ENCODE data around the gene WWOX. TPM values are rescaled to one million over a fixed set of nuclear protein-coding genes. Genes with fewer than 3 reads are reported as not detected.
"Not testable (repeated sequence)": the region's sequence is repeated elsewhere in the genome, so short reads cannot be mapped to it uniquely, and the experiment has no call there.

Gene WWOX
- total and polyA plus RNA-seq, 4 experiments from 2014 or later = 10.4 to 23.1 (median 17.5) TPM

DNA sequence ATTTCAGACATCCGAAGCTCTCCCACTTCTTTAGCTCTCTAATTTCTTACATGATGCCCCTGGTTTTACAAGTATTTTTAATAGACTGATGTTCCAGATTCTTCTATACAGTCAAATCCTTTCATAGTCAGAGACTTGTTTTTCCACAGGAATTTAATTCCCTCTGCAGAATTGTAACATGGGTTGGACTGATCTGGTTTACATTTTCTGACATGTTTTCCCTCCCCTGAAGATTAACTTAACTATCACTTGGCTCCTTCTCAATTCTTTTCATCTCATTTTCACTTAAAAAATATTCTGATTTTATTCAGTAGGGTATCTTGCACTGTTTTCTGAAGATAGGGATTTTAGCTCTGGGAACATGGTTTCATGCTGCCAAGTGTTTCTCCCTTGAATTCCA, 1148.9 kb downstream of the WWOX start:
- H3K36me3 ChIP-seq (ENCODE audit: insufficient read depth, low read length) = no peaks in the 10 kb centered on the region
- no peaks in the 10 kb centered on the region for H3K36me3 Mint-ChIP-seq
- ChIA-PET POLR2A (ENCODE audit: partially characterized antibody) (no interaction called here), CTCF (ENCODE audit: partially characterized antibody) (no interaction called here)
- intact Hi-C loops (cut with micrococcal nuclease) = no loop called here
- H3K27ac Mint-ChIP-seq = no peak overlapping the region
- H3K27me3 Mint-ChIP-seq = no peaks in the 10 kb centered on the region
- H3K4me1 Mint-ChIP-seq = no peaks in the 10 kb centered on the region
- no peak overlapping the region for H3K4me3 ChIP-seq (ENCODE audit: low read length in 2 of 2)
- no peaks in the 10 kb centered on the region for H3K4me1 ChIP-seq (ENCODE audit: insufficient read depth, low read length)
- no peak for DNase-seq
- no peak overlapping the region for H3K27ac ChIP-seq (ENCODE audit: low read depth, low read length)
- no peak overlapping the region for H3K4me3 Mint-ChIP-seq
- no peaks in the 10 kb centered on the region for H3K9me3 ChIP-seq (ENCODE audit: control insufficient read depth in 1 of 2, low read length in 2 of 2)
- peaks cover 0 to 2% (median 0%) of the 10 kb centered on the region in 8 donors for H3K9me3 Mint-ChIP-seq
- no peaks in the 10 kb centered on the region for H3K27me3 ChIP-seq (ENCODE audit: insufficient read depth, low read length)

DNA sequence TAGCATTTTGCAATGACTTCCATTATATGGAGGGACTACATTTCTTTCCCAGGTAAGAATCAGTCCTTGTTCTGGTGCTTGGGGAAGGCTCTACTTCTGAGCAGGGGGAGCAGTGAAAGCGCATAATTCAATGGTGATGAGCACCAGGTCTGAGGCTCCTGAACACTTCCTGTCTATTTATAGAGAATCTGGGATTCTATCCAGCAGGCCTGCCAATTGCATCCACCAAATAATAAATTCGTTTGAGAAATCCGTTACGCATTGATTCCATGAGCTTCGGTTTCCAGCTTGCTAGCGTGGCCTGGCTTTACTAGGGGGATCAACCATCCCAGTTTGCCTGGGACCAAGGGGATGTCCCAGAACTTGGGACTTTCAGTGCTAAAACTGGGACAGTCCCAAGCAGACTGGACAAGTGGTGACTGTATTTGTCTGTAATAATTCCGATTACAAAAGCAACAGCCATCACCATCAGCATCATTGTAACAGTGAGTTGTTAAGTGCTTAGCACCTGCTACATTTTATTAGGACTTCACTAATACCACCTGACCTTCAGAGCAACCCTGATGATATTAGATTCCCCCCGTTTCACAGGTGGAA, 1151.1 kb downstream of the WWOX start:
- H3K9me3 Mint-ChIP-seq = peaks cover 0 to 2% (median 0%) of the 10 kb centered on the region in 8 donors
- DNase-seq = no peak
- POLR2A ChIA-PET (ENCODE audit: partially characterized antibody) = no interaction called here
- no peak overlapping the region for H3K4me3 ChIP-seq (ENCODE audit: low read length in 2 of 2)
- H3K9me3 ChIP-seq (ENCODE audit: control insufficient read depth in 1 of 2, low read length in 2 of 2) = no peaks in the 10 kb centered on the region
- H3K36me3 ChIP-seq (ENCODE audit: insufficient read depth, low read length) = no peaks in the 10 kb centered on the region
- no peaks in the 10 kb centered on the region for H3K36me3 Mint-ChIP-seq
- no peaks in the 10 kb centered on the region for H3K27me3 Mint-ChIP-seq
- H3K4me1 Mint-ChIP-seq = no peaks in the 10 kb centered on the region
- no peaks in the 10 kb centered on the region for H3K4me1 ChIP-seq (ENCODE audit: insufficient read depth, low read length)
- CTCF ChIA-PET (ENCODE audit: partially characterized antibody) = no interaction called here
- no peak overlapping the region for H3K4me3 Mint-ChIP-seq
- H3K27me3 ChIP-seq (ENCODE audit: insufficient read depth, low read length) = no peaks in the 10 kb centered on the region
- intact Hi-C loops (cut with micrococcal nuclease) = no loop called here
- no peak overlapping the region for H3K27ac ChIP-seq (ENCODE audit: low read depth, low read length)
- no peak overlapping the region for H3K27ac Mint-ChIP-seq

DNA sequence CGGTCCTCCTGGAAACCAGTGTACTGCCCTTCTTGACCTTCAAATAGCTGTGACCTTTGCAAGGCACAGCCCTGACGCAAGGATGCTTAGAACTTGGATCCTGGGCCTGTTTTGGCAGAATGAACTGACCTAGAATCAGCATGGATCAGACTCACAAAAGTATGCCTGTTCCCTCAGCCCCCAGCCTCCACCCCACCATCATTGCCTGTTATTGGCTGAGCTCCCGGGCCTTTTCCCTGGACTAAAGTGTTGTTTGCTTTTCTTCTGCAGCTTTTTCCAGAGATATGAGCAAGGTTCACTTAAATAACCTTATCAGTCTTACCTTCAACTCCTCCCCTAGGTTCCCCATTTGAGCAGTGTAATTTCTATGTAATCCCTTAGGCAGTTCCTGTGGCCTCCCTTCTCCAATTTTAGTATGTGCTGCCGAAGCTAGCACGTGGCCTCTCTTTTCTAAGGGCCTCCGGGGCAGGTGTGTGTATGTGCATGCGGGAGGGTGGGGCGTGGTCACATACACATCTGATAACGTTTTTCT, 1153.7 kb downstream of the WWOX start:
- Mint-ChIP-seq H3K9me3 (no peaks in the 10 kb centered on the region), H3K27me3 (no peaks in the 10 kb centered on the region), H3K27ac (peak overlapping the region in 1 of 7 donors; percentile 53), H3K36me3 (no peaks in the 10 kb centered on the region), H3K4me3 (no peak overlapping the region), H3K4me1 (peaks cover 3 to 9% (median 6%) of the 10 kb centered on the region in 4 donors)
- Histone ChIP-seq H3K4me3 (ENCODE audit: low read length in 2 of 2) (no peak overlapping the region), H3K27ac (ENCODE audit: low read depth, low read length) (no peak overlapping the region), H3K9me3 (ENCODE audit: control insufficient read depth in 1 of 2, low read length in 2 of 2) (no peaks in the 10 kb centered on the region), H3K4me1 (ENCODE audit: insufficient read depth, low read length) (no peaks in the 10 kb centered on the region), H3K27me3 (ENCODE audit: insufficient read depth, low read length) (no peaks in the 10 kb centered on the region), H3K36me3 (ENCODE audit: insufficient read depth, low read length) (no peaks in the 10 kb centered on the region)
- no peak for DNase-seq
- intact Hi-C loops (cut with micrococcal nuclease) = no loop called here
- POLR2A ChIA-PET (ENCODE audit: partially characterized antibody) = no interaction called here
- CTCF ChIA-PET (ENCODE audit: partially characterized antibody) = interaction anchor here (0.8 kb wide), 1 partner anchor 337 kb away, joined by 3 read pairs; no protein-coding TSS in a partner anchor

DNA sequence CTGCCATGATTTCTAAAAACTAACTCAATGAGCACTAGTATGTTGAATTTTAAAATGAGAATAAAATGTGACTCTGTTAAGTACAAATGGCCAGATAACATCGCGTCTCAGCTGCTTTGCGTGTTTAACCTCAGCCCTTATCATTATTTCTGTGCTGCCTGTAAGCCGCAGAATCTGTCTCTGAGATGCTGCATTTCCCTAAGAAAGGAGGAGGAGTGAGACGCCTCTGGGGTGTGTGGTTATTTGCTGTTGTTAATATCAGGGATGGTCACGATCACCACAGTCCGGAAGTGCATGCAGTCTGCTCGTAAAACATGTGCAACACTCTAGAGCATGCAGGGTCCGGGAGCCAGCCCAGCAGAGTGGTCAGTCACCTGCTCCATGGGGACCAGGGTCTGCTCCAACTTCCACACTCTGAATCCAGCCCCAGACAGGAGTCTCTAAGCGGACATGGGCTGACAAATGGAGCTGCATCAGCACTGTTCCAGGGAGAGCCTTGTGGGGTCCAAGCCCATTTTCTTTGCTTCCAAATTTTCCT, 1158.6 kb downstream of the WWOX start:
- H3K4me1 ChIP-seq (ENCODE audit: insufficient read depth, low read length) = peaks cover 7% of the 10 kb centered on the region
- ChIA-PET CTCF (ENCODE audit: partially characterized antibody) (interaction anchor here (1.9 kb wide), 1 partner anchor 13 kb away, joined by 5 read pairs; no protein-coding TSS in a partner anchor), POLR2A (ENCODE audit: partially characterized antibody) (interaction anchor here (0.6 to 0.8 kb wide), 2 partner anchors 11 to 14 kb away, joined by 3 read pairs; no protein-coding TSS in a partner anchor)
- no peaks in the 10 kb centered on the region for H3K9me3 ChIP-seq (ENCODE audit: control insufficient read depth in 1 of 2, low read length in 2 of 2)
- Mint-ChIP-seq H3K4me3 (peak overlapping the region in 4 of 8 donors; percentile 2 to 36 (median 26)), H3K9me3 (no peaks in the 10 kb centered on the region), H3K27ac (peak overlapping the region in 3 of 7 donors; percentile 36 to 64 (median 41)), H3K36me3 (no peaks in the 10 kb centered on the region), H3K27me3 (no peaks in the 10 kb centered on the region), H3K4me1 (peaks cover 7 to 35% (median 15%) of the 10 kb centered on the region in 4 donors)
- H3K27ac ChIP-seq (ENCODE audit: low read depth, low read length) = no peak overlapping the region
- H3K36me3 ChIP-seq (ENCODE audit: insufficient read depth, low read length) = no peaks in the 10 kb centered on the region
- H3K4me3 ChIP-seq (ENCODE audit: low read length in 2 of 2) = no peak overlapping the region
- H3K27me3 ChIP-seq (ENCODE audit: insufficient read depth, low read length) = no peaks in the 10 kb centered on the region
- DNase-seq = peak in 1 of 5 donors; percentile 23
- intact Hi-C loops (cut with micrococcal nuclease) = no loop called here

DNA sequence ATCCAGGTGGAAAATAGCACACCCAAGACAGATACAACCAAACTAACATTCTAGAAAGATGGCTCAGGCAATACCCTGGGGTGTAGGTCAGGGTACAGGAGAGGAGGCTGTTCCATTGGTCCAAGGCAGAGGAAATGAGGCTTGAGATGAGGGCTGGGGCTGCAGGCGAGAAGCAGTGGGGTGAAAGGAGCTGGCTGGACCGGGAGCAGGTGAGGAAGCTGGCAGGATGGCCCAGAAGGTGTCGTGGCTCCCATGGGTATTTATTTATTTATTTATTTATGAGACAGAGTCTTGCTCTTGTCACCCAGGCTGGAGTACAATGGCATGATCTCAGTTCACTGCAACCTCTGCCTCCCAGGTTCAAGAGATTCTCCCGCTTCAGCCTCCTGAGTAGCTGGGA, 1161.4 kb downstream of the WWOX start:
- ChIA-PET CTCF (ENCODE audit: partially characterized antibody) (interaction anchor here (0.6 to 4.7 kb wide), 11 partner anchors 10 to 824 kb away, joined by 3 to 37 read pairs (median 3); no protein-coding TSS in a partner anchor), POLR2A (ENCODE audit: partially characterized antibody) (interaction anchor here (0.7 to 2.5 kb wide), 5 partner anchors 11 to 341 kb away, joined by 3 to 23 read pairs (median 8); no protein-coding TSS in a partner anchor)
- H3K27ac ChIP-seq (ENCODE audit: low read depth, low read length); H3K27me3 ChIP-seq (ENCODE audit: insufficient read depth, low read length); H3K9me3 Mint-ChIP-seq; H3K27me3 Mint-ChIP-seq; H3K36me3 Mint-ChIP-seq; H3K9me3 ChIP-seq (ENCODE audit: control insufficient read depth in 1 of 2, low read length in 2 of 2); H3K4me3 ChIP-seq (ENCODE audit: low read length in 2 of 2); H3K36me3 ChIP-seq (ENCODE audit: insufficient read depth, low read length); intact Hi-C loops (cut with micrococcal nuclease); DNase-seq; H3K4me1 ChIP-seq (ENCODE audit: insufficient read depth, low read length); H3K4me3 Mint-ChIP-seq: not testable (repeated sequence)
- Mint-ChIP-seq H3K27ac (peak overlapping the region in 3 of 7 donors; percentile 9 to 84 (median 23)), H3K4me1 (peaks cover 7 to 40% (median 15%) of the 10 kb centered on the region in 4 donors)

DNA sequence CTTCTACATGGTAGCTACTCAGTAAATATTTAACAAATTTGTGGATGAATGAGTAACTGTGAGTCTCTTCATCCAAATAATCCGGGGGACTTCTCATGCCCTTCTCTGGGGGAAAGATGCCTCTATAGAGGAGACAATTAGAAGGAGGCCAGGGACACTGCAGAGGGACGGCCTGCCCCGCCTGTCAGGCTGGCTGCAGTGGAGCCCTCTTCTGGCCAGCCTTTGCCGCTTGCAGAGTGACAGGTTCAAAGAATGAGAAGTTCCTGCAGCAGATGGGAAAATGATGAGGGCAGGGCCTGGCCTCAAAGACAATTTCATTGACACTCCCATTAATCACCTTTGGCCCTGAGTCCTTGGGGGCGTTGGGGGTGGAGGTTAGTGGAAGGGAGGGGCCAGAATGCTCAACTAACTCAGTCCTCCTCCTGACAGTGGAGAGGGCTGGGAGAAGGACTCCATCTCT, 1162.1 kb downstream of the WWOX start:
- POLR2A ChIA-PET (ENCODE audit: partially characterized antibody) = interaction anchor here (1.1 to 2.5 kb wide), 4 partner anchors 10 to 341 kb away, joined by 4 to 23 read pairs (median 8); no protein-coding TSS in a partner anchor
- peak in 4 of 5 donors; percentile 43 to 51 (median 47) for DNase-seq
- no peak overlapping the region for H3K4me3 ChIP-seq (ENCODE audit: low read length in 2 of 2)
- Mint-ChIP-seq H3K27ac (peak overlapping the region in 3 of 7 donors; percentile 4 to 77 (median 23)), H3K36me3 (no peaks in the 10 kb centered on the region), H3K4me1 (peaks cover 8 to 43% (median 17%) of the 10 kb centered on the region in 4 donors), H3K4me3 (no peak overlapping the region), H3K27me3 (no peaks in the 10 kb centered on the region), H3K9me3 (no peaks in the 10 kb centered on the region)
- H3K4me1 ChIP-seq (ENCODE audit: insufficient read depth, low read length) = peaks cover 7% of the 10 kb centered on the region
- no peak overlapping the region for H3K27ac ChIP-seq (ENCODE audit: low read depth, low read length)
- no peaks in the 10 kb centered on the region for H3K36me3 ChIP-seq (ENCODE audit: insufficient read depth, low read length)
- no peaks in the 10 kb centered on the region for H3K27me3 ChIP-seq (ENCODE audit: insufficient read depth, low read length)
- no peaks in the 10 kb centered on the region for H3K9me3 ChIP-seq (ENCODE audit: control insufficient read depth in 1 of 2, low read length in 2 of 2)
- CTCF ChIA-PET (ENCODE audit: partially characterized antibody) = interaction anchor here (0.6 to 4.7 kb wide), 12 partner anchors 9 to 823 kb away, joined by 3 to 37 read pairs (median 4); no protein-coding TSS in a partner anchor
- intact Hi-C loops (cut with micrococcal nuclease) = no loop called here

GRCh38 chr16:79261944-79262552, 1162.6 kb downstream of the WWOX start:
- peaks cover 13 to 48% (median 21%) of the 10 kb centered on the region in 4 donors for H3K4me1 Mint-ChIP-seq
- no peaks in the 10 kb centered on the region for H3K36me3 ChIP-seq (ENCODE audit: insufficient read depth, low read length)
- H3K4me3 Mint-ChIP-seq = no peak overlapping the region
- H3K27me3 ChIP-seq (ENCODE audit: insufficient read depth, low read length) = no peaks in the 10 kb centered on the region
- no peaks in the 10 kb centered on the region for H3K9me3 Mint-ChIP-seq
- no peak overlapping the region for H3K4me3 ChIP-seq (ENCODE audit: low read length in 2 of 2)
- H3K9me3 ChIP-seq (ENCODE audit: control insufficient read depth in 1 of 2, low read length in 2 of 2) = no peaks in the 10 kb centered on the region
- no peak overlapping the region for H3K27ac ChIP-seq (ENCODE audit: low read depth, low read length)
- H3K36me3 Mint-ChIP-seq = no peaks in the 10 kb centered on the region
- peak overlapping the region in 1 of 7 donors; percentile 79 for H3K27ac Mint-ChIP-seq
- no peaks in the 10 kb centered on the region for H3K27me3 Mint-ChIP-seq
- intact Hi-C loops (cut with micrococcal nuclease) = no loop called here
- H3K4me1 ChIP-seq (ENCODE audit: insufficient read depth, low read length) = peaks cover 12% of the 10 kb centered on the region
- ChIA-PET POLR2A (ENCODE audit: partially characterized antibody) (interaction anchor here (0.6 to 2.5 kb wide), 6 partner anchors 9 to 340 kb away, joined by 3 to 23 read pairs (median 6); no protein-coding TSS in a partner anchor), CTCF (ENCODE audit: partially characterized antibody) (interaction anchor here (0.6 to 4.7 kb wide), 12 partner anchors 9 to 336 kb away, joined by 3 to 37 read pairs (median 5); no protein-coding TSS in a partner anchor)
- no peak for DNase-seq
